Left kidney (tissue), 2 donors: ENCODE measurements around the gene UBE2M. TPM values are rescaled to one million over a fixed set of nuclear protein-coding genes. Genes with fewer than 3 reads are reported as not detected.
"Not testable (repeated sequence)": the region's sequence is repeated elsewhere in the genome, so short reads cannot be mapped to it uniquely, and the experiment has no call there.

Experiments
- DNase-seq: peaks from one replicate; pipeline ENCODE4 v3.0.0-alpha.2; 2013
- polyA plus RNA-seq: library from polyadenylated mRNA; unstranded; fragments of 120-200 nt; gene quantifications from one replicate; pipeline ENCODE4 v1.2.1, GENCODE V29; 2013; ENCODE audit not compliant: insufficient read length

Gene UBE2M
- polyA plus RNA-seq, 1 donor, result 95.9 TPM

- peak; percentile 99 for DNase-seq
Measured at GRCh38 chr19:58543826-58544590, 14.4 kb downstream of the UBE2M start, which contains the start of gene TRIM28. TSS of gene TRIM28 (plus strand) at chr19:58544064. CDS start at chr19:58544758, 694 bp downstream.

GRCh38 chr19:58542641-58543372 lies 15.6 kb downstream of the UBE2M start:
- not testable (repeated sequence) for DNase-seq

- not testable (repeated sequence) for DNase-seq
Measured at GRCh38 chr19:58539169-58539559, 19.2 kb downstream of the UBE2M start.

- DNase-seq, result no peak
Measured at GRCh38 chr19:58538257-58539168, 19.9 kb downstream of the UBE2M start.

- no peak for DNase-seq
Measured at GRCh38 chr19:58536852-58537798, 21.3 kb downstream of the UBE2M start.

- no peak for DNase-seq
Measured at GRCh38 chr19:58535857-58536256, 22.6 kb downstream of the UBE2M start.

- DNase-seq, result no peak
Measured at GRCh38 chr19:58531034-58531840, 27.2 kb downstream of the UBE2M start.

GRCh38 chr19:58529405-58529804 lies 29.0 kb downstream of the UBE2M start:
- DNase-seq, result no peak

- no peak for DNase-seq
Measured at GRCh38 chr19:58522709-58523108, 35.7 kb downstream of the UBE2M start.

- no peak for DNase-seq
Measured at GRCh38 chr19:58521651-58522050, 36.8 kb downstream of the UBE2M start.

GRCh38 chr19:58520257-58520599 lies 38.2 kb downstream of the UBE2M start:
- no peak for DNase-seq

- DNase-seq, result peak; percentile 94
Measured at GRCh38 chr19:58519355-58520256, 38.8 kb downstream of the UBE2M start, which contains the start of gene ZBTB45. TSS of gene ZBTB45 (minus strand) at chr19:58519810. CDS start at chr19:58517673, 2,137 bp downstream.

GRCh38 chr19:58519087-58519354 lies 39.4 kb downstream of the UBE2M start:
- DNase-seq, result peak; percentile 74

GRCh38 chr19:58518256-58519086 lies 39.9 kb downstream of the UBE2M start:
- DNase-seq, result no peak

- DNase-seq, result no peak
Measured at GRCh38 chr19:58516964-58517833, 41.2 kb downstream of the UBE2M start.

- no peak for DNase-seq
Measured at GRCh38 chr19:58516246-58516836, 42.1 kb downstream of the UBE2M start.

- no peak for DNase-seq
Measured at GRCh38 chr19:58515259-58515658, 43.2 kb downstream of the UBE2M start.
